ENCODE measurements around the gene CENPP.

CENPP gene

GRCh38 chr9:92664394-92665152 is 338.8 kb downstream of the CENPP start:
- no peak for DNase-seq

- no peak for DNase-seq
These were observed 340.1 kb downstream of the CENPP start for GRCh38 chr9:92665836-92666235.

GRCh38 chr9:92666236-92666635 is 340.5 kb downstream of the CENPP start:
- no peak for DNase-seq

DNA sequence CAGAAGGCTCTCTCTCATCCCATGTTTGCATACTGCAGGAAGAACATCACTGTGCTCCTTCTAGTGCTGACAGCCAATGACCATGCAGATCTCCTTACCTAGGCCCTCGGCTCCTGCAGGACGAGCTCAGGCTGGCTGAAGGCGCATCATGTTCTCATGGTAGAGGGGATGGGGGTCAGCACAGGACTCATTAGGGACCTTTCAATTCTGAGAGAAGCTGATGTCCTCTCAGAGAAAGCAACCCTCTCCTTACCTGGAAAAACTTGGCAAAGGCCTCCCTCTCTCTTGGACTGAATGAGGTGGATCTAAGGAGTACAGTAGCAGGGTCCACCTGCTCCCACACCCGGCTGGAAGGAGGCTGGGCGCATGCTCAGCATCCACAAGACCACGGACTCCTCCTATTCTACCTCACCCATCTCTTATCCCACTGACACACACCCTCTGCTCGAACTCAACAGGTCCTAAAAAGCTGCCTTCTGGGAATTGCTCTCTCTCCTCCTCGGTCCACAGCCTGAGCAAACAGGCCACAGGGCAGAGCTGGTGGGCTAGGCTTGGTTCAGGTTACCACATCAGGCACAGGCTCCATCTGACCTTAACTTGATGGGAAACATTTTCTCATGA is 341.3 kb downstream of the CENPP start:
- no peak for DNase-seq

GRCh38 chr9:92668746-92669526 is 343.2 kb downstream of the CENPP start:
- no peak for DNase-seq

- no peak for DNase-seq
These were observed 343.8 kb downstream of the CENPP start for GRCh38 chr9:92669527-92669889.

Measured in NCI-H1105 treated with DMSO at 0.1 percent for 48 hours (cell line).